K562 (cell line): ENCODE results near the gene SCFD2. TPM values are rescaled to one million over a fixed set of nuclear protein-coding genes. Genes with fewer than 3 reads are reported as not detected.

ENCODE experiments used
- ATAC-seq: fragments of 200-7000 bp; cut with Tn5 transposase; 3 replicates; pipeline ENCODE4 v1.9.1; 2020; ENCODE audit warnings: moderate library complexity
- BruUV-seq: library from RNA; stranded (reverse); fragments of 400-500 nt; replicated peaks from 2 replicates; lab custom pipeline; 2021; lab: Mats Ljungman, UMichigan
- CTCF ChIA-PET: fragments of 300-600 bp; formaldehyde crosslinking; extraction: SDS; loops from one replicate; lab custom pipeline; 2021; ENCODE audit warnings: low intra/inter-chr PET ratio; lab: Yijun Ruan, JAX
- POLR2A ChIA-PET: fragments of 300-600, 350-650 bp; sonication (Branson Sonifier 250); formaldehyde crosslinking; extraction: SDS; loops from one replicate; lab custom pipeline; 2021; ENCODE audit warnings: antibody characterized with exemption, inconsistent platforms; lab: Yijun Ruan, JAX
- DNase-seq, 4 experiments: peaks; one replicate each; pipeline versions ENCODE4 v3.0.0 to v3.0.0-alpha.2; 2011 to 2018; ENCODE audit warnings: low spot score in 3 of 4, mixed read lengths in 3 of 4; ENCODE audit errors: extremely low read depth in 1 of 4
- FAIRE-seq: peaks from 2 replicates; lab custom pipeline; 2011; peaks lifted over from hg19 to GRCh38; lab: Jason Lieb, UNC
- H2AFZ ChIP-seq: 2 replicates; pipeline ENCODE4 v1.6.0; 2011; ENCODE audit warnings: low read depth, low read length, control low read depth, inconsistent platforms
- H3K27ac ChIP-seq: fragments of 200-600 bp; 3 replicates; pipeline ENCODE4 v1.8.0; 2011; ENCODE audit warnings: low read depth, mild to moderate bottlenecking, control low read depth, inconsistent platforms, low read length, moderate library complexity, mixed read lengths; ENCODE audit errors: extremely low read depth
- H3K27me3 ChIP-seq, 2 experiments: fragments of 300-600 bp in 1 of 2; 2 replicates in 1 of 2; 3 replicates in 1 of 2; pipeline versions ENCODE4 v1.6.0 to v1.8.0; 2011; ENCODE audit warnings: inconsistent platforms in 2 of 2, low read length in 2 of 2, mild to moderate bottlenecking in 1 of 2, mixed read lengths in 1 of 2, moderate library complexity in 1 of 2; ENCODE audit not compliant: control insufficient read depth in 2 of 2, insufficient read depth in 2 of 2
- H3K36me3 ChIP-seq: fragments of 300-600 bp; 3 replicates; pipeline ENCODE4 v1.8.0; 2011; ENCODE audit warnings: mild to moderate bottlenecking, low read length, inconsistent platforms; ENCODE audit not compliant: control insufficient read depth, insufficient read depth
- H3K4me1 ChIP-seq, 2 experiments: fragments of 200-600 bp in 1 of 2; replicated peaks in 1 of 2; 2 replicates in 1 of 2; 3 replicates in 1 of 2; pipeline versions ENCODE4 v1.5.1 to v1.8.0; 2011; ENCODE audit warnings: inconsistent platforms in 2 of 2, low read length in 2 of 2, mild to moderate bottlenecking in 1 of 2, mixed read lengths in 1 of 2, moderate library complexity in 1 of 2; ENCODE audit not compliant: control insufficient read depth in 2 of 2, insufficient read depth in 2 of 2
- H3K4me2 ChIP-seq: 2 replicates; pipeline ENCODE4 v1.6.1; 2011; ENCODE audit warnings: low read length, control low read depth, inconsistent platforms, mixed read lengths; ENCODE audit not compliant: insufficient read depth
- H3K4me3 ChIP-seq: fragments of 200-600 bp; sonication (generic), shearing (Covaris generic); 2 replicates; pipeline ENCODE4 v1.5.1; 2016; ENCODE audit warnings: control low read depth, inconsistent platforms
- H3K79me2 ChIP-seq: fragments of 200-600 bp; 3 replicates; pipeline ENCODE4 v1.8.0; 2011; ENCODE audit warnings: low read length, inconsistent platforms; ENCODE audit not compliant: control insufficient read depth, insufficient read depth
- H3K9ac ChIP-seq, 2 experiments: 2 replicates each; pipeline versions ENCODE4 v1.6.0 to v1.6.1; 2011; ENCODE audit warnings: low read depth in 2 of 2, low read length in 2 of 2, control low read depth in 1 of 2, inconsistent platforms in 1 of 2, mild to moderate bottlenecking in 1 of 2, mixed read lengths in 1 of 2; ENCODE audit not compliant: insufficient read depth in 1 of 2
- H3K9me1 ChIP-seq: one replicate; pipeline ENCODE4 v1.6.0; 2011; ENCODE audit warnings: inconsistent platforms, mild to moderate bottlenecking, low read length, moderate library complexity; ENCODE audit not compliant: control insufficient read depth, insufficient read depth
- H3K9me3 ChIP-seq: replicated peaks from 2 replicates; pipeline ENCODE4 v1.5.1; 2011; ENCODE audit warnings: low read depth, low read length, inconsistent platforms; ENCODE audit not compliant: control insufficient read depth, insufficient read depth
- H4K20me1 ChIP-seq: replicated peaks from 2 replicates; pipeline ENCODE4 v1.6.1; 2011; ENCODE audit warnings: low read length, inconsistent platforms, mixed read lengths; ENCODE audit not compliant: control insufficient read depth, insufficient read depth
- ARID2 ChIP-seq: fragments of 450-650 bp; IDR thresholded peaks from 2 replicates; pipeline ENCODE4 v1.6.1; 2017; ENCODE audit warnings: antibody characterized with exemption, mild to moderate bottlenecking
- CBFB ChIP-seq: sonication (generic); formaldehyde crosslinking; IDR thresholded peaks from 2 replicates; pipeline ENCODE4 v1.4.0; 2020; ENCODE audit warnings: mild to moderate bottlenecking, missing genetic modification reagents
- CEBPG ChIP-seq, 3 experiments: fragments of 200-800 bp in 1 of 3; sonication (Bioruptor generic) in 1 of 3; sonication (generic) in 1 of 3; formaldehyde crosslinking in 1 of 3; IDR thresholded peaks in 2 of 3; conservative IDR thresholded peaks in 1 of 3; 2 replicates each; pipeline versions ENCODE4 v1.6.1 to v1.8.0; 2016 to 2022; ENCODE audit warnings: missing compliant biosample characterization in 2 of 3, missing genetic modification characterization in 2 of 3, mild to moderate bottlenecking in 1 of 3, missing genetic modification reagents in 1 of 3
- CTCF ChIP-seq, 3 experiments: IDR thresholded peaks in 2 of 3; conservative IDR thresholded peaks in 1 of 3; 2 replicates each; pipeline ENCODE4 v1.5.1; 2011 to 2012; ENCODE audit warnings: low read length in 3 of 3, mild to moderate bottlenecking in 3 of 3, control low read depth in 2 of 3, improper control_type of control experiment in 1 of 3, inconsistent platforms in 1 of 3, low read depth in 1 of 3, mixed read lengths in 1 of 3, moderate library complexity in 1 of 3; ENCODE audit not compliant: insufficient read depth in 2 of 3
- DMBX1 ChIP-seq: fragments of 250-450 bp; sonication (Bioruptor Pico); IDR thresholded peaks from 2 replicates; pipeline ENCODE4 v1.8.0; 2022; ENCODE audit warnings: inconsistent platforms, mild to moderate bottlenecking, moderate library complexity, borderline replicate concordance
- IFI16 ChIP-seq: fragments of 250-450 bp; sonication (Bioruptor Pico); IDR thresholded peaks from 2 replicates; pipeline ENCODE4 v2.1.2; 2022; ENCODE audit warnings: mild to moderate bottlenecking, inconsistent platforms
- ZNF165 ChIP-seq: fragments of 250-450 bp; sonication (Bioruptor Pico); IDR thresholded peaks from 2 replicates; pipeline ENCODE4 v1.4.0; 2020; ENCODE audit warnings: borderline replicate concordance
- ZNF217 ChIP-seq: sonication (generic); formaldehyde crosslinking; IDR thresholded peaks from 2 replicates; pipeline ENCODE4 v1.8.0; 2022; ENCODE audit warnings: mild to moderate bottlenecking, missing genetic modification reagents
- ZNF263 ChIP-seq: sonication (generic); formaldehyde crosslinking; IDR thresholded peaks from 2 replicates; pipeline ENCODE4 v1.8.0; 2022; ENCODE audit warnings: mild to moderate bottlenecking, missing genetic modification reagents, borderline replicate concordance
- WGBS: fragments of 100-300 bp; shearing (Covaris generic); methylation state at CpG from one replicate; pipeline ENCODE4 v1.1.6; 2016; ENCODE audit warnings: low coverage, mixed read lengths; ENCODE audit not compliant: insufficient coverage; ENCODE audit errors: missing lambda C conversion rate; 5-methylcytosine and 5-hydroxymethylcytosine counted together
- in situ Hi-C: fragments of 300-500 bp; cut with MboI; formaldehyde crosslinking; loops from 4 replicates; pipeline ENCODE4 v1.15.0; 2018; ENCODE audit warnings: inconsistent platforms, mixed read lengths
- intact Hi-C: fragments of 100-400 bp; cut with micrococcal nuclease; formaldehyde crosslinking; loops from 2 replicates; pipeline ENCODE4 v1.14.2; 2022
- polyA plus RNA-seq, 8 experiments: library from polyadenylated mRNA; depleted of rRNA in 4 of 8; stranded (reverse) in 5 of 8; unstranded in 3 of 8; fragments of >200 nt; fragmentation: Nextera tagmentation in 2 of 8; fragmentation: Illumina TruSeq in 1 of 8; extraction: Ambion mirVana in 2 of 8; extraction: Trizol in 1 of 8; gene quantifications; 2 replicates each; pipeline versions ENCODE4 v1.2.1 to v1.2.3, GENCODE V29; 2011 to 2014; ENCODE audit warnings: inconsistent platforms in 1 of 8, missing spikeins in 1 of 8
- total RNA-seq, 7 experiments: library from RNA; depleted of rRNA in 6 of 7; stranded (reverse); fragments of >200 nt in 6 of 7; fragmentation: Illumina TruSeq in 2 of 7; extraction: Trizol in 2 of 7; gene quantifications; 2 replicates each; pipeline versions ENCODE4 v1.2.1 to v1.2.3, GENCODE V29; 2011 to 2021; ENCODE audit warnings: low replicate concordance in 1 of 7

The SCFD2 gene
- total and polyA plus RNA-seq, 9 of the 15 experiments (the other 6 are each of a cell fraction or from before 2014, with no cell fraction given), result 5.7 to 30.3 (median 22.8) TPM

GRCh38 chr4:52941450-52941849 is 424.4 kb downstream of the SCFD2 start (continued):
- TF ChIP-seq ZNF165 (CRISPR knock-in tag) (no peak), ARID2 (no peak), DMBX1 (CRISPR knock-in tag) (no peak), ZNF263 (CRISPR knock-in tag) (no peak), CEBPG (CRISPR knock-in tag; IDR thresholded peaks at IDR 0.05) (no peak), CEBPG (tag; conservative IDR thresholded peaks at IDR 0.05 in 1 of 2, IDR thresholded peaks at IDR 0.05 in 1 of 2) (no peak), ZNF217 (no peak), CBFB (no peak), IFI16 (CRISPR knock-in tag) (no peak)

GRCh38 chr4:52939739-52940138 is 426.1 kb downstream of the SCFD2 start:
- no peak overlapping the region for H2AFZ ChIP-seq
- H3K9me3 ChIP-seq, result no peaks in the 10 kb centered on the region
- intact Hi-C loops, result no loop called here
- BruUV-seq, result no TSS peak
- H3K36me3 ChIP-seq, result no peaks in the 10 kb centered on the region
- 26% methylated on average over 2 of the region's 2 CpGs for WGBS
- CTCF ChIA-PET, result no interaction called here
- POLR2A ChIA-PET, result interaction anchor here (0.6 to 1.0 kb wide), 2 partner anchors 13 to 23 kb away, joined by 3 read pairs; no protein-coding TSS in a partner anchor
- H3K9me1 ChIP-seq, result no peaks in the 10 kb centered on the region
- no peak overlapping the region for H3K9ac ChIP-seq
- H3K27ac ChIP-seq, result no peak overlapping the region
- H3K4me2 ChIP-seq, result no peak overlapping the region
- no peaks in the 10 kb centered on the region for H3K79me2 ChIP-seq
- in situ Hi-C loops, result no loop called here
- no peaks in the 10 kb centered on the region for H3K27me3 ChIP-seq
- H3K4me3 ChIP-seq, result no peak overlapping the region
- FAIRE-seq (no peak), ATAC-seq (no peak), DNase-seq (no peak)
- TF ChIP-seq CTCF (IDR thresholded peaks at IDR 0.05 in 2 of 3, conservative IDR thresholded peaks at IDR 0.05 in 1 of 3; ENCODE audit: insufficient read depth in 2 of 3, low read depth in 1 of 3, low read length in 3 of 3), result no peak
- H4K20me1 ChIP-seq, result no peaks in the 10 kb centered on the region
- no peaks in the 10 kb centered on the region for H3K4me1 ChIP-seq
